Measurements from ENCODE around the gene KRT79.

Gene KRT79

GRCh38 chr12:52806821-52807543 is 27.1 kb downstream of the KRT79 start:
- no peak for TF ChIP-seq Cebpa-rat (IDR thresholded peaks at IDR 0.05)
- no peak overlapping the region for H3K9ac ChIP-seq
- no peak overlapping the region for H3K4me3 ChIP-seq
- no peaks in the 10 kb centered on the region for H3K9me3 ChIP-seq (replicated peaks in 1 of 11)
- H3K27ac ChIP-seq: no peak overlapping the region
- H3K4me1 ChIP-seq: peaks cover 0 to 9% (median 2%) of the 10 kb centered on the region in 10 experiments; a peak in 5 of 20 replicates
- no peaks in the 10 kb centered on the region for H3K27me3 ChIP-seq
- no peaks in the 10 kb centered on the region for H3K36me3 ChIP-seq
- no peak overlapping the region for H3K4me2 ChIP-seq
- H4K20me1 ChIP-seq: no peaks in the 10 kb centered on the region; a peak in 1 of 22 replicates

- Histone ChIP-seq H3K27ac (no peak overlapping the region), H3K4me2 (no peak overlapping the region), H3K4me3 (no peak overlapping the region), H3K9ac (no peak overlapping the region), H3K4me1 (peaks cover 0 to 9% (median 2%) of the 10 kb centered on the region in 10 experiments; a peak in 5 of 20 replicates), H3K27me3 (no peaks in the 10 kb centered on the region), H3K36me3 (no peaks in the 10 kb centered on the region), H4K20me1 (no peaks in the 10 kb centered on the region; a peak in 1 of 22 replicates), H3K9me3 (replicated peaks in 1 of 11) (no peaks in the 10 kb centered on the region)
- TF ChIP-seq Cebpa-rat (IDR thresholded peaks at IDR 0.05): no peak
Observed at GRCh38 chr12:52806169-52806811, 27.8 kb downstream of the KRT79 start.

- no peaks in the 10 kb centered on the region for H3K9me3 ChIP-seq (replicated peaks in 1 of 11)
- no peak for TF ChIP-seq Cebpa-rat (IDR thresholded peaks at IDR 0.05)
- H3K27ac ChIP-seq: no peak overlapping the region
- no peak overlapping the region for H3K4me3 ChIP-seq
- no peaks in the 10 kb centered on the region for H3K36me3 ChIP-seq
- H4K20me1 ChIP-seq: no peaks in the 10 kb centered on the region; a peak in 1 of 22 replicates
- no peak overlapping the region; a peak in 1 of 22 replicates for H3K4me2 ChIP-seq
- peaks cover 0 to 9% (median 2%) of the 10 kb centered on the region in 10 experiments; a peak in 5 of 20 replicates for H3K4me1 ChIP-seq
- no peak overlapping the region for H3K9ac ChIP-seq
- no peaks in the 10 kb centered on the region for H3K27me3 ChIP-seq
Observed at GRCh38 chr12:52805739-52806138, 28.4 kb downstream of the KRT79 start.

- Histone ChIP-seq H3K4me3 (no peak overlapping the region), H3K36me3 (no peaks in the 10 kb centered on the region), H3K9me3 (replicated peaks in 1 of 11) (no peaks in the 10 kb centered on the region), H3K4me2 (peak overlapping the region in 2 of 11 experiments; percentile 18 to 26; a peak in 6 of 22 replicates), H3K4me1 (peaks cover 0 to 9% (median 2%) of the 10 kb centered on the region in 10 experiments; a peak in 5 of 20 replicates), H4K20me1 (no peaks in the 10 kb centered on the region; a peak in 1 of 22 replicates), H3K27ac (no peak overlapping the region), H3K9ac (no peak overlapping the region), H3K27me3 (no peaks in the 10 kb centered on the region)
- TF ChIP-seq Cebpa-rat (IDR thresholded peaks at IDR 0.05): no peak
Observed at GRCh38 chr12:52805000-52805399, 29.1 kb downstream of the KRT79 start.

GRCh38 chr12:52802442-52802841 is 31.7 kb downstream of the KRT79 start:
- no peak overlapping the region for H3K4me3 ChIP-seq
- H3K27me3 ChIP-seq: no peaks in the 10 kb centered on the region
- H3K36me3 ChIP-seq: no peaks in the 10 kb centered on the region
- H3K9me3 ChIP-seq (replicated peaks in 1 of 11): no peaks in the 10 kb centered on the region
- no peaks in the 10 kb centered on the region for H4K20me1 ChIP-seq
- no peak for TF ChIP-seq Cebpa-rat (IDR thresholded peaks at IDR 0.05)
- no peak overlapping the region for H3K4me2 ChIP-seq
- H3K4me1 ChIP-seq: peaks cover 0 to 9% (median 2%) of the 10 kb centered on the region in 10 experiments; a peak in 5 of 20 replicates
- no peak overlapping the region for H3K9ac ChIP-seq
- no peak overlapping the region for H3K27ac ChIP-seq

- no peaks in the 10 kb centered on the region for H3K9me3 ChIP-seq (replicated peaks in 1 of 11)
- H3K4me2 ChIP-seq: no peak overlapping the region
- H3K36me3 ChIP-seq: no peaks in the 10 kb centered on the region
- no peak for TF ChIP-seq Cebpa-rat (IDR thresholded peaks at IDR 0.05)
- no peak overlapping the region for H3K4me3 ChIP-seq
- no peak overlapping the region for H3K9ac ChIP-seq
- peaks cover 0 to 9% (median 2%) of the 10 kb centered on the region in 10 experiments; a peak in 5 of 20 replicates for H3K4me1 ChIP-seq
- H3K27me3 ChIP-seq: no peaks in the 10 kb centered on the region
- H4K20me1 ChIP-seq: no peaks in the 10 kb centered on the region
- H3K27ac ChIP-seq: no peak overlapping the region
Observed at GRCh38 chr12:52801773-52802172, 32.3 kb downstream of the KRT79 start.

GRCh38 chr12:52800259-52800917 is 33.7 kb downstream of the KRT79 start:
- H3K27ac ChIP-seq: no peak overlapping the region
- no peaks in the 10 kb centered on the region for H3K36me3 ChIP-seq
- TF ChIP-seq Cebpa-rat (IDR thresholded peaks at IDR 0.05): no peak
- H3K4me1 ChIP-seq: peaks cover 0 to 6% (median 1%) of the 10 kb centered on the region in 10 experiments; a peak in 5 of 20 replicates
- no peak overlapping the region for H3K9ac ChIP-seq
- H3K9me3 ChIP-seq (replicated peaks in 1 of 11): no peaks in the 10 kb centered on the region
- H4K20me1 ChIP-seq: no peaks in the 10 kb centered on the region
- no peaks in the 10 kb centered on the region for H3K27me3 ChIP-seq
- no peak overlapping the region for H3K4me3 ChIP-seq
- H3K4me2 ChIP-seq: no peak overlapping the region

GRCh38 chr12:52799505-52800211 is 34.5 kb downstream of the KRT79 start:
- H3K27ac ChIP-seq: no peak overlapping the region
- no peaks in the 10 kb centered on the region for H3K36me3 ChIP-seq
- no peak overlapping the region for H3K4me2 ChIP-seq
- no peak for TF ChIP-seq Cebpa-rat (IDR thresholded peaks at IDR 0.05)
- H3K9me3 ChIP-seq (replicated peaks in 1 of 11): no peaks in the 10 kb centered on the region
- no peak overlapping the region for H3K9ac ChIP-seq
- peaks cover 0 to 2% (median 0%) of the 10 kb centered on the region in 10 experiments; a peak in 5 of 20 replicates for H3K4me1 ChIP-seq
- H3K4me3 ChIP-seq: no peak overlapping the region
- H4K20me1 ChIP-seq: no peaks in the 10 kb centered on the region
- no peaks in the 10 kb centered on the region for H3K27me3 ChIP-seq
